Measurements from ENCODE around the gene RAB20.
"Not testable (repeated sequence)": the region's sequence is repeated elsewhere in the genome, so short reads cannot be mapped to it uniquely, and the experiment has no call there.

Gene RAB20, protein sequence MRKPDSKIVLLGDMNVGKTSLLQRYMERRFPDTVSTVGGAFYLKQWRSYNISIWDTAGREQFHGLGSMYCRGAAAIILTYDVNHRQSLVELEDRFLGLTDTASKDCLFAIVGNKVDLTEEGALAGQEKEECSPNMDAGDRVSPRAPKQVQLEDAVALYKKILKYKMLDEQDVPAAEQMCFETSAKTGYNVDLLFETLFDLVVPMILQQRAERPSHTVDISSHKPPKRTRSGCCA

DNA sequence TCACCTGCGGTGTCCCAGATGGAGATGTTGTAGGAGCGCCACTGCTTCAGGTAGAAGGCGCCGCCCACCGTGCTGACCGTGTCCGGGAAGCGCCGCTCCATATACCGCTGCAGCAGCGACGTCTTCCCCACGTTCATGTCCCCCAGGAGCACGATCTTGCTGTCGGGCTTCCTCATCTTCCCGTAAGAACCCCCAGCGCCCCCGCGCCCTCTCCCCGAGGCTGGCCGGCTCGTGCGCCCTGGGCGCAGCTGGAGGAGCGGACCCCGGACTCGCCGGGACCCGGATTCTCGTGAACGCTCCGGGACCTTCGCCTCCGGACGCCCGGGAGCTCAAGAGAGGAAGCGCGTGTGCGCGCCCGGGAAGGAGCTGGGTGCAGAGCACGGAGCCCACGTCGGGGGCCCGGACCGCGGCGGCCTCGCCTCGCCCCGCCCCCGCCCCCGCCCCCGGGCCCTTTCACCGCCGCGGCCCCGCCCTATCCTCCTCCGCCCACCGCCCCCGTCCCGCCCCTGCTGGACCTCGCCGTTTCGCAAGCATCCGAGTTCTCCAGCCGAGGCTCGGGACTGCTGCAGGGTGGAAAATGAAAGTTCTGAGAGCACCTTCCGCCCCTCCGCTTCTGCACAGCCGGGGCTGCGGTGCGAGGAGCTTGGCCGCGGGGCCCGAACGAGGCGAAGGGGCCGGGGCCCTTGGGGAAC, at the start of gene RAB20:
Gene RAB20, minus strand, starts transcription at position 379 of the 692 bp plus-strand sequence. Its CDS starts 203 bp downstream, at position 176.
- DNase-seq (ENCODE audit: low spot score) = peak; percentile 51

DNA sequence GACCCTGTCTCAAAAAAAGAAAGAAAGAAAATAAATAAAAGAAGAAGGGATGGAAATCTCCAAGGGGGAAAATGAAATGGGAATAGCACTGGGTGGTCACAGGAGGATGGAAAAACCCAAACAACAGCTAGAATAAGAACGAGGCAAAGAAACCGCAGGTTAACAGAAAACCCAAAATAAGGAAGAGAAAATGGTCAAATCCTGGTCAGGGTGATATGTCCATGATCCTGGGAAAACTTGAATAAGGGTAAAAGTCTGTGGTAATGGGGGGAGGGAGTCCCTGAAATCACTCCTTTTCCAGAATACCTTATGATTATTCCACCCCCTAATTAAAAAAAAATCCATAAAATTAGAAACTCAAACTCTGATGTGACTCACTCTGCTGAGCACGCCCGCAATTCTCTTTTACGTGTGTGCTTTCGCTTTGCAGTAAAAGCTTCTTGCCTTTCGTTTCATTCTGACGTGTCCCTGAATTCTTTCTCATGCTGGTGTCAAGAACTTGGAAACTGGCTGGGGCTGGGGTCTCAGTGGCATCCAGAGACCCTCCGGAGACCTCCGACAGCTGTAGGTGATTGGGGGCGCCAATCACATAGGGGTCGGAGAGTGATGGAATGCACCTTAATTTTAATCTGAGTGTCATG, 49.6 kb upstream of the RAB20 start:
- DNase-seq (ENCODE audit: low spot score) = no peak

DNA sequence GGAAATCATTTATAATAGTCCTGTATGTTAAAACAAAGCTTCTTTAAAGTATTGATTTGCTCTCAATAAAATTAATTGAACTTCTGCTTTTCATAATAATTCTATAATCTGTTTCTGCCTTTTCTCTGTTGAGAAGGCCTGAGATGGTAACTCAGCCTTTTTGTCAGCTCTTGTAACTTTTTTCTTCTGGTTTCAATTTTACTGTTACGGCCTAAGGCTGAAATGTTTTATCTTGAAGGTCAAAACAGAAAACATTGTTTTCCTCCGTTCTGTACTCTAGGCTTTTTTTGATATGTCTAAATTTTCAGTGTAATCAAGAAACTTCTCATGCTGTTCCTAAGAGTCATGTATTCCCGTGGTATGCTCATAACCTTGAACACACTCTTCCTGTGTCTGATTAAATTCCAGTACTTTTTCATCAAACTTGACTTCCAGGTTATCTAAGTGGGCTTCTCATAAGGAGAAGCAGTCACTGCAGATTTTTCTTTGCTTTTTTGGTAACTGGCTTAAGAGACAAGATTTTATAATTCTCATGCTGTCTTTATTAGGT, 46.2 kb upstream of the RAB20 start:
- DNase-seq (ENCODE audit: low spot score) = no peak

DNA sequence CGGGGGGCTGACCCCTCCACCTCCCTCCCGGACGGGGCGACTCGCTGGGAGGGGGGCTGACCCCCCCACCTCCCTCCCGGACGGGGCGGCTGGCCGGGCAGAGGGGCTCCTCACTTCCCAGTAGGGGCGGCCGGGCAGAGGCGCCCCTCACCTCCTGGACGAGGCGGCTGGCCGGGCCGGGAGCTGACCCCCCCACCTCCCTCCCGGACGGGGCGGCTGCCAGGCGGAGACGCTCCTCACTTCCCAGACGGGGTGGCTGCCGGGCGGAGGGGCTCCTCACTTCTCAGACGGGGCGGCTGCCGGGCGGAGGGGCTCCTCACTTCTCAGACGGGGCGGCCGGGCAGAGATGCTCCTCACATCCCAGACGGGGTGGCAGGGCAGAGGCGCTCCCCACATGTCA, 44.8 kb upstream of the RAB20 start:
- not testable (repeated sequence) for DNase-seq (ENCODE audit: low spot score)

DNA sequence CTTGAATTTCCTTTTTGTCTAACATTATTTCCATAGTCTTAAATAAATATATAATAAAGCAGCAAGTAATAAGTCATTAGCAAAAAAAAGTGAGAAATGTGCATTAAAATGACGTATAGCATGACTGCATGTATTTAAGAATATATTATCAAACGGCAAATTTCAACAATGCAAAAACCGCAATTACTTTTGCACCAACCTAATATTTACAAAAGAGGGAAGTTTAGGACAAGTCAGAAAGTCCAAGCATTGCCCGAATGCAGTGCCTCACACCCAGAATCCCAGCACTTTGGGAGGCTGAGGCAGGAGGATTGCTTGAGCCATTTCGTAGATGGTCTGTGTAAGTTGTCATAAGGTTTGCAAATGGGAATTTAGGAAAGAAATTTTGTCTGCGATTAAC, 43.6 kb upstream of the RAB20 start:
- DNase-seq (ENCODE audit: low spot score) = no peak

DNA sequence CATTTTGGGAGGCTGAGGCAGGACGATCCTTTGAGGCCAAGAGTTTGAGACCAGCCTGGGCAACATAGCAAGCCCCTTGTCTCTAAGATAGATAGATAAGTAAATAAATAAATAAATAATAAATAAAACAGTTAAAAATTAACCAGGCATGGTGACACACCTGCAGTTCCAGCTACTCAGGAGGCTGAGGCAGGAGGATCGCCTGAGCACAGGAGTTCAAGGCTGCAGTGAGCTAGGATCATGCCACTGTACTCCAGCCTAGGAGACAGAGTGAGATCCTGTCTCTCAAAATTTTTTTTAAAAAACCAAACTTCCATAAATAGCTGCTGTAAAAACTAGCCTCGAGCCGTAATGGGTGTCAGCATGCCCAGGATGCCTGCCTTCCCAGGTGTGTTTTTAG, 39.5 kb upstream of the RAB20 start:
- no peak for DNase-seq (ENCODE audit: low spot score)

DNA sequence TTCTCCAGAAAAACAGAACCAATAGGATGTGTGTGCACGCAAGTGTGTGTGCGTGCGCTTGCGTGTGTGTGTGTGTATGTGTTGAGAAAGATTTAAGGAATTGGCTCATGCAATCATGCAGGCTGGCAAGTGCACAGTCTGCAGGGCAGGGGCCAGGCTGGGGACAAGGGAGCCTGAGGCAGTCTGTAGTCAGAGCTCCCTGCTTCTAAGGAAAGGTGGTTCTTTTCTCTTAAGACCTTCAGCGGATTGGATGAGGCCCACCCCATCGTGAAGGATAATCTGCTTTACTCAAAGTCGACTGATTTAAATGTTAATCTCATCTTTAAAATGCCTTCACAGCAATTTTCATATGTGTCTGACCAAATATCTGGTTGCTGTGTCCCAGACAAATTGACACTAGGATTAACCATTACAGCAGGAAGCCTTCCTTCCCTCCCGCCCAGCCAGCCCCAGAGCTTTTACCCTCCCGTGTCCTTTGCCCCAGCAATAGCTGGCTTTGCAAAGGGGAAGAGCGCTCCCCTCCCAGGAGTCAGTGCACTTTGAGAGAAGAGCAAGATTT, 38.8 kb upstream of the RAB20 start:
- no peak for DNase-seq (ENCODE audit: low spot score)

DNA sequence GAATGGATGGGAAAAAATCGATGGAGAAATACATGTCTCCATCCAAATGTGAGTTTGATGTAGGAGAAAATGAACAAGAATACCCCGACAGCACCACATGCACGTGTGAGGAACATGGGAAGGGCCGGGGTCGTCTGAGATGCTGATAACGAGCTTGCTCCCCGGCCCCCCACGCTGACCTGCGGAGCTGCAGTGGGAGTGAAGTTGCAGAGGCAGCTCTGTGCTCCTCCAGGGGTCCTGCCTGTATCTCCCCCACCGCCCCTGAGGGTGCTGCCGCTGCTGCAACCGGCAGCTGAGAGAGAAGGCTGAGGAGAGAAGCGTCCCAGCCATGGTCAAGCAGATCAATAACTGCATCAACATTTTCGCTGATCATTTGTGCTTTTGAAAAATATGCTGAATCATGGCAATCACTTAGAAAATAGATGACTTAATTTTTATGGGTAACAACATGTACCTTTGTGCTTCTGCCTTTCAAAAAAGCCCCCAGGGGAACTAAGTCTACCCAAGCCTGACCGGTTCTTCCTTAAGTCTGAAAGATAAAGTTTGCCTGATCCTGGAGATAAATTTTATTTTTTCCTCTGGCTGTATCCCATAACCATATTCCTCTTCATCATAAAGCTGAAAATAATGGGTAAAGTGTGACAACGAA, 35.6 kb upstream of the RAB20 start:
- no peak for DNase-seq (ENCODE audit: low spot score)

DNA sequence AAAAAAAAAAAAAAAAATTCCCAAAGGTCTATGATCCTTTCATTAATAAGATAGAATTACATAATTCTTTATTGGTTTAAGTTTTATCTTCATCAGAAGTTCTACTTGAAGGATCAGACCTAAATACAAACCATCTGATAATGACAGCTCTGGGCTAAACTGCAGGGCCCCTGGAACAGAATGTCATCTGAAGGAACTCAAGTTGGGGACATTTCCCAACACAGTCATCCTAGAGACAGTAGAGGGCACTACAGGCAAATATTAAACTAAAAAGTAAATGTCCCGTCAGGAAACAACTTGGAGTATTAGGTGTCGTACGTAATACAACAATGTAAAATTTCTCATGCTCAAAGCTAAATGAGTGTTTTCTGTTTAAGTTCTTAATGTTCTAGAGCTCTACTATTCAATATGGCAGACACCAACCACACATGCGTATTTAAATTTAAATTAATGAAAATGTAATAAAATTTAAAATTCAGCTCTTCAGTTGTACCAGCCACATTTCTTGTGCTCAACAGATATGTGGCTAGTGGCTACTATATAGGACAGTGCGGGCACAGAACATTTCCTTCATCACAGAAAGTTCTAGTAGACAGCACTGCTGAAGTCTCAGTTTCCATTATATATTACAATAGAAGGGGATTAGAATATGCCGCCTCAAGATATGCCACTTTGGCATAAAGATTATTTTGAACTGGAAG, 32.1 kb upstream of the RAB20 start:
- DNase-seq (ENCODE audit: low spot score) = peak; percentile 70

DNA sequence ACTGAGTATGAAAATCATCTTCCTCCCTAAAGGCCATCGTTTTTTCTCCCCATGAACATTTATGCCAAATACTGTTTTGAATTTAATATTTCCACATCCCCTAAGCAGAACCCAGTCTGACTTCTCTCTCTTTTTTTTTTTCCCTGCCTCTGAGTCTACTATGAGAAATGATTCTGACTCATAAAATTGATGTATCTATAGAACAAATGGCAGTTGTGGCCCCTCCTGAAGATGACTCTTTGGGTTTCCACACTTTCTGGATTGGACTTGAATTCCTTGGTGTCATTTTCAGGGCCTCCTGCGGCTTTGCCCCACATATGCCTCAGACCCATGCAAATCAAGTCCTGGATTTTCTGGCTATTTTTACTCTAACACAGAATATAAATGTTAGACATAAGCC, 31.1 kb upstream of the RAB20 start:
- DNase-seq (ENCODE audit: low spot score) = no peak

DNA sequence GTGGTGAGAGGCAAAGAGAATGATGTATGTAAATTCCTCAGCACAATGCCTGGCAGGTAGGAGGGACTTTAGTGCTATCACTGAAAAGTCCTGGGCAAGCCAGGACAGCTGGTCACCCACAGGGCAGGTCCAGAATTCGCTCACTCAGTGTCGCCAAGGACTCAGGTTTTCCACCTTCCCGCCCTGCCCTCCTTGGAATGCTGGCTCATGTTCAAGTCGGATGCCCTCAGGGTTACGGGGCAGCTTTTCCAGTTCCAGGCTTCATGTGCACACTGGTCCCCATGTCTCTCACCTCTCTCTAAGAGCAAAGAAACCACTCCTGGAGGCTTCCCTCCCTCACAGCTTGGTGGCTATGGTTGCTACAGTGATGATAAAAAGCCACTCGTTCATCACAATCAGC, 29.1 kb upstream of the RAB20 start:
- DNase-seq (ENCODE audit: low spot score) = no peak

DNA sequence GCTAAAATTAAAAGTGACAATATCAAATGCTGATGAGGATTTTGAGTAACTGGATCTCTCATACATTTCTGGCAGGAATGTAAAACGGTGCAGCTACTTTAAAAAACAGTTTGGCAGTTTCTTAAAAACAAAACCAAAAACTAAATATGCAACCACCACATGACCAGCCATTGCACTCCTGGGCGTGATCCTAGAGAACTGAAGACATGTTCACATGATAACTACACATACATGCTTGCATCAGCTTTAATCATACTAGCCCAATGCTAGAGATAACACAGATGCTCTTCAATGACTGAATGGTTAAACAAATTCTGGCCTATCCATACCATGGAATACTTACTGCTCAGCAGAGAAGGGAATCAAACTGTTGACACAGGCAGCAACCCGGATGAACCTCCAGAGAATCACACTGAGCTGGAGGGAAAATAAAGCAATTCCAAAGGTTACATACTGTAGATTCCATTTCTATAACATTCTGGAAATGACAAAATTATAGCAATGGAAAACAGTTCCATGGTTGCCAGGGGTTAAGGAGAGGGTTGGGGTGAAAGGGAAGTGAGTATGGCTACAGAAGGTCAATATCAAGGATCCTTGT, 28.4 kb upstream of the RAB20 start:
- DNase-seq (ENCODE audit: low spot score) = no peak

DNA sequence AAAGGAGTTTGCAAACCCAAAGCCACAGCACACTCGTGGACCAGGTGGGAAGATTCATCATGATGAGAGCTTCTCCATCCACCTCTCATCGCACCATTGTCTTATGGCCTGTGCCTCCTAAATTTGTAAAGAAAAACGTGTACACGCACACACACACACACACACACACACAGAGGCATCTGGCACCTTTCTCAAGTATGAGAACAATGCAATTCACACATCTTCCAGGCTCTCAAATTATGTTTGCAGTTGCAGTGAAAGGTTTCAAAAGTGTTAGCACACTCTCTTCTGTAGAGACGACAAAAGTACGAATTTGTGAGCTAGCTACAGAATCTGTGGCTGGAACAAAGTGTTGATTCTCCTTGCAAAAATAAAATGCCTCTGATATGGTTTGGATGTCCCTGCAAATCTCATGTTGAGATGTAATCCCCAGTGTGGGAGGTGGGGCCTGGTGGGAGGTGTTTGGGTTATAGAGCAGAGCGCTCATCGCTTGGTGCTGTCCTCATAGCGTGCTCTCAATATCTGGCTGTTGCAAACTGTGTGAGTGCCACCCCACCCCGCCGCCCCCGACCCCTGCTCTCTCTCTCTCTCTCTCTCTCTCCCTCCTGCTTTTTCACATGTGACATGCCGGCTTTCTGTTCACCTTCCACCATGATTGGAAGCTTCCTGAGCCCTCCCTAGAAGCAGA, 21.8 kb upstream of the RAB20 start:
- no peak for DNase-seq (ENCODE audit: low spot score)

DNA sequence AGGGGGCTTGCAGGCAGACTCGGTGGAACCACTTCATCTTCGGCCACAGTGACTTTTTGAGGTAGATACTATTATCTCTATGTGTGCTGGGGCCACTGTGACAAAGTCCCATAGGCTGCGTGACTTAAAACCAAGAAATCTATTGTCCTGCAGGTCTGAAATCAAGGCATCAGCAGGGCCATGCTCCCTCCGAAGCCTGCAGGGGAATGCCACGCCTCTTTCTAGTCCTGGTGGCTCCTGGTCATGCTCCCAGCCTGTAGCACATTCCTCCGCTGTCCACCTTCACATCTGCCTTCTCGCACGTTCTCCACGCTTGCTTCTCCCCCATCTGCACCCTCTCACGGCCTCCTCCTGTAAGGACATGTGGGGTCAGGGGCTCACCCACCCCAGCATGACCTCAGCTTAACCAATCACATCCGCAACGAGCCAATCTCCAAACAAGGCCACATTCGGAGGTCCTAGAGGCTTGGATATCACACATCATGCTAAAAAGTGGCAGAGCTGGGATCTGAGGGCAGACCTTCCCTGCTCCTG, 21.0 kb upstream of the RAB20 start:
- DNase-seq (ENCODE audit: low spot score) = no peak

DNA sequence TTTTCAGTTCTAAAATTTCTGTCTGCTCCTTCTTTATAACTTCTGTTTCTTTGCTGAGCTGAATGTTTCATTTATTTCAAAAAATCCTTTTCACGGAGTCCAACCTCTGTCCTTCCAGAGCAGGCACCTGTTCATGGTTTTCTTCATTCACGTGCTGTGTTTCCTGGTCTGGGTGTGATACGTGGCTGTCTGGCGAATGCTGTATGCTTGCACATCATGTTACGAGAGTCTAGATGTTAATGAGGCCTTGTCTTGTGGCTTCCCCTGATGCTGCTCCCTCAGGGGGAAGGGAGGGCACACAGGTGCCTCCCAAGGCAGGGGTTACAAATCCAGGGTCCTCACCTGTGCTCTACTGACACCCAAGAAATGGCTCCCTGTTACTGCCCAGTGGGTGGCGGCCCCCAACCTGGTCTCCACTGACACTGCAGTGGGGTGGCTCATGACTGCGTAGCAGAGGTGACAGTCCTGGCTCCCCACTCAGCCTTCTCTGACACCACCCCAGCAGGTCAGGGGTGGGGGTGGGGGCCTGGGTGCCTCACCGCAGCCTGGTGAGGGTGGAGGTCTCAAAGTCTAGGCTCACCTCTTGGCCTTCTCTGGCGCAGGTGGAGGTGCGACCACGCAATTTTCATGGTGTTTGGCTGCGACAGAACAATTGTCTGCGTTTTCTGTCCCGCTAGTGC, 20.1 kb upstream of the RAB20 start:
- DNase-seq (ENCODE audit: low spot score) = no peak

DNA sequence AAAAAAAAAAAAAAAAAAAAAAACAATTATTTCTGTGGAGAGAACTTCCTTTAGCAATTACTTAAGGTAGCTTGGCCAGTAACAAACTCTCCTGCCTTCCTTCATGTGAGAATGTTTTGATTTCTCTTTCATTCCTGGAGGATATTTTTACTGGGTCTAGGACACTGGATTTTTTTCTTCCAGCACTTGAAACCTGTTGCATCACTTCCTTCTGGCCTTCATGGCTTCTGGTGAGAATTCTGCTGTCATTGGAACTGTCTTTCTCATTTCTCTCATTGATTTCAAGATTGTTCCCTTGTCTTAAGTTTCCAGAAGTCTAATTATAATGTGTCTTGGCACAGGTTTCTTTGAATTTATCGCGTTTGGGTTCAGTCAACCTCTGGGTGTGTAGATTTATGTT, 19.3 kb upstream of the RAB20 start:
- DNase-seq (ENCODE audit: low spot score) = no peak

DNA sequence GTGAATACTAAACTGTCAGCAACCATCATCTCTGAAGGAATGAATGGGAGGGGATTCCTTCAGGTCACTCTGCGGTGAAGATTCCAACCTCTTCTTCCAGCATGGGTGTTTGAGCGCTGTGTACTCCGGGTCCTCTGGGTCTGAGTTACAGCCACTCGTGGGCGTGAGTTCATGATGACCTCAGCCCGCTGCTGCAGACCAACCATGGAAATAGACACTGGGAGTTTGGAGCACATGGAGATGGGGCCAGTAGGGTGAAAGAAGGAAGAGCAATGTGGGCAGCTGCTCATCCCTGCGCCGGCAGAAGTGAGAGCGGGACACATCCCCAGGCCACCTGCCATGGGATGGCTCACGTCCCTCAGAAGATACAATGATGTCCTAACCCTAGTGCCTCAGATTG, 16.8 kb upstream of the RAB20 start:
- no peak for DNase-seq (ENCODE audit: low spot score)

DNA sequence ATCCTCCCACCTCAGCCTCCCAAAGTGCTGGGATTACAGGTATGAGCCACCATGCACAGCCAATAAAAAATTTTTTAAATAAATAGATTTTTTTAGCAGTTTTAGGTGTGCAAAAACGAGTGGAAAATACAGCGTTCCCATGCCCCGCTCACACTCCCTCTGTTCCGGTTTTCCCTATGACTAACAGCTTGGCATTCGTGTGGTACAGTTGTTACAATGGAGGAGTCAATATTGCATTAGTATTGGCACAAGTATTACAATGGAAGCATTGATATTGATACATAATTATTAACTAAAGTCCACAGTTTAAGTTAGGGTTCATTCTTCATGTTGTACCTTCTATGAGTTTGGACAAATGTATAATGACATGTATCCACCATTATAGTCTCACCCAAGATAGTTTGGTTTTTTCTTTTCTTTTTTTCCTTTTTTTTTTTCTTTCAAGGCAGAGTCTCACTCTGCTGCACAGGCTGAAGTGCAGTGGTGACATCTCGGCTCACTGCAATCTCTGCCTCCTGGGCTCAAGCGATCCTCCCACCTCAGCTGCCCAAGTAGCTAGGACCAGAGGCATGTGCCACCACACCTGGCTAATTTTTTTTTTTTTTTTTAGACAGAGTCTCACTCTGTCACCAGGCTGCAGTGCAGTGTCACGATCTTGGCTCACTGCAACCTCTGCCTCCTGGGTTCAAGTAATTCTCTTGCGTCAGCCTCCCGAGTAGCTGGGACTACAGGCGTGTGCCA, 15.4 kb upstream of the RAB20 start:
- DNase-seq (ENCODE audit: low spot score) = no peak

DNA sequence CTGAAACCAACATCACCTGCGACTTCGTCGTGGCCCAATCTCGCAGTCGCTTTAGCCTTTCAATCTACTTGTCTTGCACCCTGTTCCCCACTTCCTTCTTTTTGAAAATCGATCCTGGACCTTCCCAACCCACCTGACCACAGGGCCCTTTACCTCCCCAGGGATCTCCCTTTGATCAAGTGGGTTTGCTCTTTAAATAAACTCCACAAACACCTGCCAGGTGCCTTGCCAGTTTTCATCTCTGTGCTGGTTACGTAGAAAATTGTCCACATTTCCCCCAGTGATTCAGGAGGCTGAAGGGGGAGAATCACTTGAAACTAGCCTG, 14.5 kb upstream of the RAB20 start:
- DNase-seq (ENCODE audit: low spot score) = no peak

Measured in pons (tissue), 1 donor.